ENCODE measurements around the gene HCFC1.

GRCh38 chrX:153974003-153974725 lies 2.5 kb upstream of the HCFC1 start:
- no peak for TF ChIP-seq EZH2phosphoT487 (IDR thresholded peaks at IDR 0.05; ENCODE audit: borderline replicate concordance, low read length)
- no peak for TF ChIP-seq CTCF (IDR thresholded peaks at IDR 0.05; ENCODE audit: low read depth, low read length, poor library complexity, severe bottlenecking)
